SK-N-SH treated with all-trans-retinoic acid at 6 μM for 48 hours (cell line): ENCODE measurements around the gene AFF1.

ENCODE experiments used
- ARNTL ChIP-seq: fragments of 450-650 bp; formaldehyde crosslinking; IDR thresholded peaks from 2 replicates; pipeline ENCODE4 v1.5.0; 2020; ENCODE audit warnings: low read depth, mild to moderate bottlenecking, moderate library complexity, borderline replicate concordance
- BACH2 ChIP-seq: fragments of 250-450 bp; sonication (Bioruptor Pico); IDR thresholded peaks from 2 replicates; pipeline ENCODE4 v1.9.0; 2021; ENCODE audit warnings: mild to moderate bottlenecking, borderline replicate concordance
- CSDC2 ChIP-seq: fragments of 250-450 bp; sonication (Bioruptor Pico); IDR thresholded peaks from 2 replicates; pipeline ENCODE4 v1.5.0; 2020; ENCODE audit warnings: mild to moderate bottlenecking, moderate library complexity
- ESRRG ChIP-seq: fragments of 250-450 bp; sonication (Bioruptor Pico); IDR thresholded peaks from 2 replicates; pipeline ENCODE4 v1.6.1; 2021; ENCODE audit warnings: mild to moderate bottlenecking
- GLIS3 ChIP-seq: fragments of 250-450 bp; sonication (Bioruptor Pico); IDR thresholded peaks from 2 replicates; pipeline ENCODE4 v1.5.0; 2020; ENCODE audit warnings: mild to moderate bottlenecking, moderate library complexity
- OSR1 ChIP-seq: fragments of 250-450 bp; sonication (Bioruptor Pico); IDR thresholded peaks from 2 replicates; pipeline ENCODE4 v1.8.0; 2022; ENCODE audit warnings: moderate library complexity, mild to moderate bottlenecking, inconsistent platforms
- PPARA ChIP-seq: fragments of 250-450 bp; sonication (Bioruptor Pico); IDR thresholded peaks from 2 replicates; pipeline ENCODE4 v1.5.0; 2020; ENCODE audit warnings: mild to moderate bottlenecking, borderline replicate concordance
- RARB ChIP-seq: fragments of 250-450 bp; sonication (Bioruptor Pico); IDR thresholded peaks from 2 replicates; pipeline ENCODE4 v1.8.0; 2021; ENCODE audit warnings: mild to moderate bottlenecking, moderate library complexity
- SNAI2 ChIP-seq: fragments of 250-450 bp; sonication (Bioruptor Pico); IDR thresholded peaks from 2 replicates; pipeline ENCODE4 v1.5.0; 2020; ENCODE audit warnings: mild to moderate bottlenecking, moderate library complexity
- TOX ChIP-seq: fragments of 250-450 bp; sonication (Bioruptor Pico); IDR thresholded peaks from 2 replicates; pipeline ENCODE4 v1.8.0; 2021; ENCODE audit warnings: mild to moderate bottlenecking, moderate library complexity, borderline replicate concordance
- ZFP30 ChIP-seq: fragments of 450-650 bp; formaldehyde crosslinking; IDR thresholded peaks from 2 replicates; pipeline ENCODE4 v1.5.0; 2022; ENCODE audit warnings: mild to moderate bottlenecking, moderate library complexity
- ZNF565 ChIP-seq: fragments of 450-650 bp; formaldehyde crosslinking; conservative IDR thresholded peaks from 2 replicates; pipeline ENCODE4 v1.5.0; 2020; ENCODE audit warnings: low read depth, mild to moderate bottlenecking, moderate library complexity
- TF ChIP-seq, protein P1 (sequence below): fragments of 250-450 bp; sonication (Bioruptor Pico); IDR thresholded peaks from 2 replicates; pipeline ENCODE4 v1.5.0; 2020; ENCODE audit warnings: mild to moderate bottlenecking, moderate library complexity
- TF ChIP-seq, protein P2 (sequence below): fragments of 250-450 bp; sonication (Bioruptor Pico); IDR thresholded peaks from 2 replicates; pipeline ENCODE4 v1.5.1; 2020; ENCODE audit warnings: low read depth, mild to moderate bottlenecking, moderate library complexity

DNA sequence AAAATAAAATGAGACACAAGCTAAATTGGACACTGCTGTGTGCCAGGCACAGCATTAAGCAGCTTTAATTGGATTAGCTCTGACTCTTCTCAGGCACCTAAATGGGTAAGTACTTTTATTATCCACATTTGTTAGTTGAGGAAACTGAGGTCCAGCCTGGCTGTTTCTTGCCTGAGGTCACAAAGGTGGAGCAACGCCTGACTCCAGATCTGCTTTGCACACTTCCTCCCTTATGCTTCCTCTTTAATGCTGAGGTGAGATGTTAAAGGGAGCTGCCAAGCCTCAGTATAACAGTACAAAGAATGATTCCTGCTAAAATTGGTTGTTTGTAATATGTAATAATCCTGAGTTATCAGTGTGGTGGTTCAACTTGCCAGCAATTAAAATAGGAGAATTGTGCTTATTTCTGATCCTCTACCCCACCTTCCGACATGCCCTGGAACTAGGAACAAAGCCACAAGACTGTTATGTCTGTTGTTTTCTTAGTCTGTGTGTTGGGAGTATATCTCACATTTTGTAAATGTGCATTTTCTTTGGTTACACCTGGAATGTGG is 74.4 kb downstream of the AFF1 start:
- TF ChIP-seq BACH2 (no peak), ZNF565 (CRISPR knock-in tag) (no peak), PPARA (CRISPR knock-in tag) (no peak), ZFP30 (no peak), CSDC2 (CRISPR knock-in tag) (no peak), TOX (CRISPR knock-in tag) (no peak), GLIS3 (CRISPR knock-in tag) (no peak), OSR1 (CRISPR knock-in tag) (no peak), RARB (CRISPR knock-in tag) (no peak), ARNTL (CRISPR knock-in tag) (no peak), ESRRG (CRISPR knock-in tag) (no peak), SNAI2 (CRISPR knock-in tag) (no peak)
- TF ChIP-seq, protein P1, sequence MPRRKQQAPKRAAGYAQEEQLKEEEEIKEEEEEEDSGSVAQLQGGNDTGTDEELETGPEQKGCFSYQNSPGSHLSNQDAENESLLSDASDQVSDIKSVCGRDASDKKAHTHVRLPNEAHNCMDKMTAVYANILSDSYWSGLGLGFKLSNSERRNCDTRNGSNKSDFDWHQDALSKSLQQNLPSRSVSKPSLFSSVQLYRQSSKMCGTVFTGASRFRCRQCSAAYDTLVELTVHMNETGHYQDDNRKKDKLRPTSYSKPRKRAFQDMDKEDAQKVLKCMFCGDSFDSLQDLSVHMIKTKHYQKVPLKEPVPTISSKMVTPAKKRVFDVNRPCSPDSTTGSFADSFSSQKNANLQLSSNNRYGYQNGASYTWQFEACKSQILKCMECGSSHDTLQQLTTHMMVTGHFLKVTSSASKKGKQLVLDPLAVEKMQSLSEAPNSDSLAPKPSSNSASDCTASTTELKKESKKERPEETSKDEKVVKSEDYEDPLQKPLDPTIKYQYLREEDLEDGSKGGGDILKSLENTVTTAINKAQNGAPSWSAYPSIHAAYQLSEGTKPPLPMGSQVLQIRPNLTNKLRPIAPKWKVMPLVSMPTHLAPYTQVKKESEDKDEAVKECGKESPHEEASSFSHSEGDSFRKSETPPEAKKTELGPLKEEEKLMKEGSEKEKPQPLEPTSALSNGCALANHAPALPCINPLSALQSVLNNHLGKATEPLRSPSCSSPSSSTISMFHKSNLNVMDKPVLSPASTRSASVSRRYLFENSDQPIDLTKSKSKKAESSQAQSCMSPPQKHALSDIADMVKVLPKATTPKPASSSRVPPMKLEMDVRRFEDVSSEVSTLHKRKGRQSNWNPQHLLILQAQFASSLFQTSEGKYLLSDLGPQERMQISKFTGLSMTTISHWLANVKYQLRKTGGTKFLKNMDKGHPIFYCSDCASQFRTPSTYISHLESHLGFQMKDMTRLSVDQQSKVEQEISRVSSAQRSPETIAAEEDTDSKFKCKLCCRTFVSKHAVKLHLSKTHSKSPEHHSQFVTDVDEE (CRISPR knock-in tag), result no peak
- TF ChIP-seq, protein P2, sequence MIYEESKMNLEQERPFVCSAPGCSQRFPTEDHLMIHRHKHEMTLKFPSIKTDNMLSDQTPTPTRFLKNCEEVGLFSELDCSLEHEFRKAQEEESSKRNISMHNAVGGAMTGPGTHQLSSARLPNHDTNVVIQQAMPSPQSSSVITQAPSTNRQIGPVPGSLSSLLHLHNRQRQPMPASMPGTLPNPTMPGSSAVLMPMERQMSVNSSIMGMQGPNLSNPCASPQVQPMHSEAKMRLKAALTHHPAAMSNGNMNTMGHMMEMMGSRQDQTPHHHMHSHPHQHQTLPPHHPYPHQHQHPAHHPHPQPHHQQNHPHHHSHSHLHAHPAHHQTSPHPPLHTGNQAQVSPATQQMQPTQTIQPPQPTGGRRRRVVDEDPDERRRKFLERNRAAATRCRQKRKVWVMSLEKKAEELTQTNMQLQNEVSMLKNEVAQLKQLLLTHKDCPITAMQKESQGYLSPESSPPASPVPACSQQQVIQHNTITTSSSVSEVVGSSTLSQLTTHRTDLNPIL, result no peak
